ENCODE data around the gene HSD17B14. TPM values are rescaled to one million over a fixed set of nuclear protein-coding genes. Genes with fewer than 3 reads are reported as not detected.

The HSD17B14 gene
- total and polyA plus RNA-seq, 9 of the 15 experiments (the other 6 are each of a cell fraction or from before 2014, with no cell fraction given) = 0.16 TPM; not detected in 8

- TF ChIP-seq ELF4 (CRISPR knock-in tag; IDR thresholded peaks at IDR 0.05) (no peak), U2AF1 (optimal IDR thresholded peaks at IDR 0.05; ENCODE audit: low read depth, low read length) (no peak), SMARCB1 (IDR thresholded peaks at IDR 0.05; ENCODE audit: insufficient read length, low read depth) (no peak), RNF219 (CRISPR knock-in tag; IDR thresholded peaks at IDR 0.05) (no peak), ZEB2 (IDR thresholded peaks at IDR 0.05) (0 out of 2 replicates have a peak, but pooled peaks have one; percentile 27), KLF6 (CRISPR knock-in tag; IDR thresholded peaks at IDR 0.05; ENCODE audit: borderline replicate concordance) (no peak), ATF1 (CRISPR knock-in tag; IDR thresholded peaks at IDR 0.05) (no peak), ATF1 (tag; IDR thresholded peaks at IDR 0.05) (peak; percentile 44), KDM4B (IDR thresholded peaks at IDR 0.05; ENCODE audit: borderline replicate concordance in 2 of 2, low read depth in 1 of 2) (no peak), ZNF140 (CRISPR knock-in tag; IDR thresholded peaks at IDR 0.05) (no peak), FOSL1 (tag; conservative IDR thresholded peaks at IDR 0.05) (no peak), NRF1 (conservative IDR thresholded peaks at IDR 0.05 in 1 of 2, IDR thresholded peaks at IDR 0.05 in 1 of 2) (0 out of 4 replicates have a peak, but pooled peaks of 1 of the 2 experiments have one; percentile 9), E4F1 (CRISPR knock-in tag; IDR thresholded peaks at IDR 0.05; ENCODE audit: borderline replicate concordance) (no peak), CREBBP (IDR thresholded peaks at IDR 0.05; ENCODE audit: low read depth, low read length) (no peak), ZNF212 (CRISPR knock-in tag; IDR thresholded peaks at IDR 0.05) (no peak), ZNF79 (CRISPR knock-in tag; IDR thresholded peaks at IDR 0.05; ENCODE audit: low read depth) (no peak), BHLHE40 (IDR thresholded peaks at IDR 0.05; ENCODE audit: low read length) (peak; percentile 71), RBM14 (IDR thresholded peaks at IDR 0.05; ENCODE audit: borderline replicate concordance, insufficient read depth, low read depth, low read length) (no peak), HMGXB4 (CRISPR knock-in tag; IDR thresholded peaks at IDR 0.05) (no peak)
- TF ChIP-seq, protein P1, sequence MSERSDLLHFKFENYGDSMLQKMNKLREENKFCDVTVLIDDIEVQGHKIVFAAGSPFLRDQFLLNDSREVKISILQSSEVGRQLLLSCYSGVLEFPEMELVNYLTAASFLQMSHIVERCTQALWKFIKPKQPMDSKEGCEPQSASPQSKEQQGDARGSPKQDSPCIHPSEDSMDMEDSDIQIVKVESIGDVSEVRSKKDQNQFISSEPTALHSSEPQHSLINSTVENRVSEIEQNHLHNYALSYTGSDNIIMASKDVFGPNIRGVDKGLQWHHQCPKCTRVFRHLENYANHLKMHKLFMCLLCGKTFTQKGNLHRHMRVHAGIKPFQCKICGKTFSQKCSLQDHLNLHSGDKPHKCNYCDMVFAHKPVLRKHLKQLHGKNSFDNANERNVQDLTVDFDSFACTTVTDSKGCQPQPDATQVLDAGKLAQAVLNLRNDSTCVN (CRISPR knock-in tag; IDR thresholded peaks at IDR 0.05) = no peak
- TF ChIP-seq, protein P2, sequence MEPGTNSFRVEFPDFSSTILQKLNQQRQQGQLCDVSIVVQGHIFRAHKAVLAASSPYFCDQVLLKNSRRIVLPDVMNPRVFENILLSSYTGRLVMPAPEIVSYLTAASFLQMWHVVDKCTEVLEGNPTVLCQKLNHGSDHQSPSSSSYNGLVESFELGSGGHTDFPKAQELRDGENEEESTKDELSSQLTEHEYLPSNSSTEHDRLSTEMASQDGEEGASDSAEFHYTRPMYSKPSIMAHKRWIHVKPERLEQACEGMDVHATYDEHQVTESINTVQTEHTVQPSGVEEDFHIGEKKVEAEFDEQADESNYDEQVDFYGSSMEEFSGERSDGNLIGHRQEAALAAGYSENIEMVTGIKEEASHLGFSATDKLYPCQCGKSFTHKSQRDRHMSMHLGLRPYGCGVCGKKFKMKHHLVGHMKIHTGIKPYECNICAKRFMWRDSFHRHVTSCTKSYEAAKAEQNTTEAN (CRISPR knock-in tag; IDR thresholded peaks at IDR 0.05) = no peak
Observed at GRCh38 chr19:48784527-48784926, 51.8 kb downstream of the HSD17B14 start (continued).

Data from K562 (cell line).